K562 (cell line): ENCODE results near the gene GPR148. TPM values are rescaled to one million over a fixed set of nuclear protein-coding genes. Genes with fewer than 3 reads are reported as not detected.

ENCODE experiments used
- ATAC-seq: fragments of 200-7000 bp; cut with Tn5 transposase; 3 replicates; pipeline ENCODE4 v1.9.1; 2020; ENCODE audit warnings: moderate library complexity
- BruUV-seq: library from RNA; stranded (reverse); fragments of 400-500 nt; replicated peaks from 2 replicates; lab custom pipeline; 2021; lab: Mats Ljungman, UMichigan
- CTCF ChIA-PET: fragments of 300-600 bp; formaldehyde crosslinking; extraction: SDS; loops from one replicate; lab custom pipeline; 2021; ENCODE audit warnings: low intra/inter-chr PET ratio; lab: Yijun Ruan, JAX
- POLR2A ChIA-PET: fragments of 300-600, 350-650 bp; sonication (Branson Sonifier 250); formaldehyde crosslinking; extraction: SDS; loops from one replicate; lab custom pipeline; 2021; ENCODE audit warnings: antibody characterized with exemption, inconsistent platforms; lab: Yijun Ruan, JAX
- DNase-seq, 4 experiments: peaks; one replicate each; pipeline versions ENCODE4 v3.0.0 to v3.0.0-alpha.2; 2011 to 2018; ENCODE audit warnings: low spot score in 3 of 4, mixed read lengths in 3 of 4; ENCODE audit errors: extremely low read depth in 1 of 4
- FAIRE-seq: peaks from 2 replicates; lab custom pipeline; 2011; peaks lifted over from hg19 to GRCh38; lab: Jason Lieb, UNC
- H2AFZ ChIP-seq: 2 replicates; pipeline ENCODE4 v1.6.0; 2011; ENCODE audit warnings: low read depth, low read length, control low read depth, inconsistent platforms
- H3K27ac ChIP-seq: fragments of 200-600 bp; 3 replicates; pipeline ENCODE4 v1.8.0; 2011; ENCODE audit warnings: low read depth, mild to moderate bottlenecking, control low read depth, inconsistent platforms, low read length, moderate library complexity, mixed read lengths; ENCODE audit errors: extremely low read depth
- H3K27me3 ChIP-seq, 2 experiments: fragments of 300-600 bp in 1 of 2; 2 replicates in 1 of 2; 3 replicates in 1 of 2; pipeline versions ENCODE4 v1.6.0 to v1.8.0; 2011; ENCODE audit warnings: inconsistent platforms in 2 of 2, low read length in 2 of 2, mild to moderate bottlenecking in 1 of 2, mixed read lengths in 1 of 2, moderate library complexity in 1 of 2; ENCODE audit not compliant: control insufficient read depth in 2 of 2, insufficient read depth in 2 of 2
- H3K36me3 ChIP-seq: fragments of 300-600 bp; 3 replicates; pipeline ENCODE4 v1.8.0; 2011; ENCODE audit warnings: mild to moderate bottlenecking, low read length, inconsistent platforms; ENCODE audit not compliant: control insufficient read depth, insufficient read depth
- H3K4me1 ChIP-seq, 2 experiments: fragments of 200-600 bp in 1 of 2; replicated peaks in 1 of 2; 2 replicates in 1 of 2; 3 replicates in 1 of 2; pipeline versions ENCODE4 v1.5.1 to v1.8.0; 2011; ENCODE audit warnings: inconsistent platforms in 2 of 2, low read length in 2 of 2, mild to moderate bottlenecking in 1 of 2, mixed read lengths in 1 of 2, moderate library complexity in 1 of 2; ENCODE audit not compliant: control insufficient read depth in 2 of 2, insufficient read depth in 2 of 2
- H3K4me2 ChIP-seq: 2 replicates; pipeline ENCODE4 v1.6.1; 2011; ENCODE audit warnings: low read length, control low read depth, inconsistent platforms, mixed read lengths; ENCODE audit not compliant: insufficient read depth
- H3K4me3 ChIP-seq: fragments of 200-600 bp; sonication (generic), shearing (Covaris generic); 2 replicates; pipeline ENCODE4 v1.5.1; 2016; ENCODE audit warnings: control low read depth, inconsistent platforms
- H3K79me2 ChIP-seq: fragments of 200-600 bp; 3 replicates; pipeline ENCODE4 v1.8.0; 2011; ENCODE audit warnings: low read length, inconsistent platforms; ENCODE audit not compliant: control insufficient read depth, insufficient read depth
- H3K9ac ChIP-seq, 2 experiments: 2 replicates each; pipeline versions ENCODE4 v1.6.0 to v1.6.1; 2011; ENCODE audit warnings: low read depth in 2 of 2, low read length in 2 of 2, control low read depth in 1 of 2, inconsistent platforms in 1 of 2, mild to moderate bottlenecking in 1 of 2, mixed read lengths in 1 of 2; ENCODE audit not compliant: insufficient read depth in 1 of 2
- H3K9me1 ChIP-seq: one replicate; pipeline ENCODE4 v1.6.0; 2011; ENCODE audit warnings: inconsistent platforms, mild to moderate bottlenecking, low read length, moderate library complexity; ENCODE audit not compliant: control insufficient read depth, insufficient read depth
- H3K9me3 ChIP-seq: replicated peaks from 2 replicates; pipeline ENCODE4 v1.5.1; 2011; ENCODE audit warnings: low read depth, low read length, inconsistent platforms; ENCODE audit not compliant: control insufficient read depth, insufficient read depth
- H4K20me1 ChIP-seq: replicated peaks from 2 replicates; pipeline ENCODE4 v1.6.1; 2011; ENCODE audit warnings: low read length, inconsistent platforms, mixed read lengths; ENCODE audit not compliant: control insufficient read depth, insufficient read depth
- MGA ChIP-seq: fragments of 450-650 bp; IDR thresholded peaks from 2 replicates; pipeline ENCODE4 v1.6.1; 2016; ENCODE audit warnings: mild to moderate bottlenecking, moderate library complexity
- NFIX ChIP-seq: fragments of 250-450 bp; sonication (Bioruptor Pico); IDR thresholded peaks from 2 replicates; pipeline ENCODE4 v1.4.0; 2020; ENCODE audit warnings: low read depth, mild to moderate bottlenecking, moderate library complexity
- SOX6 ChIP-seq: fragments of 450-650 bp; IDR thresholded peaks from 2 replicates; pipeline ENCODE4 v1.6.1; 2014; ENCODE audit warnings: mild to moderate bottlenecking
- SRSF1 ChIP-seq: fragments of 200-400 bp; formaldehyde crosslinking; IDR thresholded peaks from 2 replicates; pipeline ENCODE4 v1.6.1; 2017; ENCODE audit warnings: mild to moderate bottlenecking, low read depth, low read length, moderate library complexity
- YY1 ChIP-seq, 3 experiments: IDR thresholded peaks; 2 replicates each; pipeline ENCODE4 v1.6.1; 2011; ENCODE audit warnings: low read length in 2 of 3, mild to moderate bottlenecking in 2 of 3, moderate library complexity in 2 of 3, borderline replicate concordance in 1 of 3, control low read depth in 1 of 3, low read depth in 1 of 3; ENCODE audit not compliant: insufficient read depth in 3 of 3, insufficient replicate concordance in 2 of 3, control insufficient read depth in 1 of 3, insufficient read length in 1 of 3; ENCODE audit errors: extremely low read depth in 1 of 3
- WGBS: fragments of 100-300 bp; shearing (Covaris generic); methylation state at CpG from one replicate; pipeline ENCODE4 v1.1.6; 2016; ENCODE audit warnings: low coverage, mixed read lengths; ENCODE audit not compliant: insufficient coverage; ENCODE audit errors: missing lambda C conversion rate; 5-methylcytosine and 5-hydroxymethylcytosine counted together
- in situ Hi-C: fragments of 300-500 bp; cut with MboI; formaldehyde crosslinking; loops from 4 replicates; pipeline ENCODE4 v1.15.0; 2018; ENCODE audit warnings: inconsistent platforms, mixed read lengths
- intact Hi-C: fragments of 100-400 bp; cut with micrococcal nuclease; formaldehyde crosslinking; loops from 2 replicates; pipeline ENCODE4 v1.14.2; 2022
- polyA plus RNA-seq, 8 experiments: library from polyadenylated mRNA; depleted of rRNA in 4 of 8; stranded (reverse) in 5 of 8; unstranded in 3 of 8; fragments of >200 nt; fragmentation: Nextera tagmentation in 2 of 8; fragmentation: Illumina TruSeq in 1 of 8; extraction: Ambion mirVana in 2 of 8; extraction: Trizol in 1 of 8; gene quantifications; 2 replicates each; pipeline versions ENCODE4 v1.2.1 to v1.2.3, GENCODE V29; 2011 to 2014; ENCODE audit warnings: inconsistent platforms in 1 of 8, missing spikeins in 1 of 8
- total RNA-seq, 7 experiments: library from RNA; depleted of rRNA in 6 of 7; stranded (reverse); fragments of >200 nt in 6 of 7; fragmentation: Illumina TruSeq in 2 of 7; extraction: Trizol in 2 of 7; gene quantifications; 2 replicates each; pipeline versions ENCODE4 v1.2.1 to v1.2.3, GENCODE V29; 2011 to 2021; ENCODE audit warnings: low replicate concordance in 1 of 7

Gene GPR148
- total and polyA plus RNA-seq, 9 of the 15 experiments (the other 6 are each of a cell fraction or from before 2014, with no cell fraction given), result not detected

- H3K9me3 ChIP-seq, result no peaks in the 10 kb centered on the region
- peaks cover 0 to 5% of the 10 kb centered on the region in 2 experiments; a peak in 2 of 5 replicates for H3K4me1 ChIP-seq
- H3K9me1 ChIP-seq, result no peaks in the 10 kb centered on the region
- no peak for ATAC-seq
- no peak for TF ChIP-seq NFIX (CRISPR knock-in tag)
- no peak for TF ChIP-seq YY1 (IDR thresholded peaks at IDR 0.05; ENCODE audit: borderline replicate concordance in 1 of 3, control insufficient read depth in 1 of 3, extremely low read depth in 1 of 3, insufficient read depth in 3 of 3, insufficient read length in 1 of 3, insufficient replicate concordance in 2 of 3, low read depth in 1 of 3, low read length in 2 of 3)
- no peak for TF ChIP-seq MGA
- no peak for TF ChIP-seq SOX6
- no peak for TF ChIP-seq SRSF1
- TF ChIP-seq, all 486 proteins: peak for 0
- H3K27ac ChIP-seq, result no peak overlapping the region
- peaks cover 0 to 67% of the 10 kb centered on the region in 2 experiments; a peak in 4 of 5 replicates for H3K27me3 ChIP-seq
- H3K36me3 ChIP-seq, result no peaks in the 10 kb centered on the region
- no TSS peak for BruUV-seq
- no peaks in the 10 kb centered on the region; the same call in 1 of the 2 replicates for H4K20me1 ChIP-seq
- H3K4me2 ChIP-seq, result no peak overlapping the region
- in situ Hi-C loops (no loop called here), intact Hi-C loops (no loop called here)
- FAIRE-seq (no peak), DNase-seq (no peak)
- WGBS, result under 1% methylated on average over 14 of the region's 14 CpGs
- ChIA-PET CTCF (no interaction called here), POLR2A (interaction anchor here (0.6 kb wide), 1 partner anchor 59 kb away, joined by 3 read pairs; no protein-coding TSS in a partner anchor)
- no peak overlapping the region for H3K9ac ChIP-seq
- no peaks in the 10 kb centered on the region for H3K79me2 ChIP-seq
- H3K4me3 ChIP-seq, result no peak overlapping the region
- H2AFZ ChIP-seq, result no peak overlapping the region
Observed at GRCh38 chr2:130760754-130761751, 32.2 kb downstream of the GPR148 start.
